Measurements from ENCODE around the gene CDC25A. TPM values are rescaled to one million over a fixed set of nuclear protein-coding genes. Genes with fewer than 3 reads are reported as not detected.

Gene CDC25A
- total RNA-seq, 2 donors from 2014 or later: 2.5 TPM; not detected in 1

DNA sequence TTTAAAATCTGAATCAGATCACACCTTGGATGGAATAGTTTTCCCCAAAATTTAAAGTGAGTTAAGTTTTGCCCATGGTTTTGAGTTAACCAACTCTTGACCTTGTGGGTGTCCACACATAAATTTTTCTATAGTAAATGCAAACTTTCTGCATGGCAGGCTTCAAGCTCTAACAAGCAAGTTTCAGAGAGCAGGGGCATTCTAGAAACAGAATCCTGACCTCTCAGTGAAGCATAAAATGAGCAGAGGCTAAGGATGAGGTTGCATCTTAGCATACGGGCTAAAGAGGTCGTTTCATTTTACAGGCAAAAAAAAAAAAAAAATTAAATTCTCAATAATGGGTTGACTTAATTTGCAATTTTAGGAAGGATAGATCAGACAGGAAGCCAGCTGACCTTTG, 32.1 kb downstream of the CDC25A start:
- H3K4me3 ChIP-seq: no peak overlapping the region
- no peak for TF ChIP-seq CTCF (IDR thresholded peaks at IDR 0.05)
- DNase-seq (ENCODE audit: low spot score): no peak
- H3K36me3 ChIP-seq: no peaks in the 10 kb centered on the region
- H3K9me3 ChIP-seq: no peaks in the 10 kb centered on the region
- H3K27ac ChIP-seq: no peak overlapping the region
- ATAC-seq (ENCODE audit: insufficient number of reproducible peaks, low FRiP score, low read depth): no peak
- H3K4me1 ChIP-seq (ENCODE audit: control insufficient read depth in 1 of 2, low read depth in 2 of 2): peaks cover 2 to 7% of the 10 kb centered on the region in 2 donors
- H3K27me3 ChIP-seq (replicated peaks; ENCODE audit: insufficient read depth): no peaks in the 10 kb centered on the region

DNA sequence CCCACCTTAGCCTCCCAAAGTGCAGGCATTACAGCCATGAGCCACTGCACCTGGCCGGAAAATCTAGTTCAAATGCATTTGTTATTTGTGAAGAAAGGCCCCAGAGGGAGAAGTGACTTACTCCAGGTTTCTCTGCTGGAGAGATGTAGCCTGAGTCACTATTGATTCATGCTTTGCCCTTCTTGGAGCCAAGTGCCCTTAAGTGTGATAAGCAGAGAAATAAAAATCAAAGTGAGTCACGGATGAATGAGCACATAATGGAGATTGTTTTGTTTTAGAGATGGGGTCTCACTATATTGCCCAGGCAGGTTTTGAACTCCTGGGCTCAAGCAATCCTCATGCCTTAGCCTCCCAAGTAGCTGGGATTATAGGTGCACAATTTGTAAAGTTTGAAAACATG, 33.1 kb downstream of the CDC25A start:
- Histone ChIP-seq H3K36me3 (no peaks in the 10 kb centered on the region), H3K27me3 (replicated peaks; ENCODE audit: insufficient read depth) (no peaks in the 10 kb centered on the region), H3K27ac (no peak overlapping the region), H3K4me1 (ENCODE audit: control insufficient read depth in 1 of 2, low read depth in 2 of 2) (peaks cover 5 to 10% of the 10 kb centered on the region in 2 donors), H3K9me3 (no peaks in the 10 kb centered on the region), H3K4me3 (no peak overlapping the region)
- no peak for TF ChIP-seq CTCF (IDR thresholded peaks at IDR 0.05)
- no peak for ATAC-seq (ENCODE audit: insufficient number of reproducible peaks, low FRiP score, low read depth)
- no peak for DNase-seq (ENCODE audit: low spot score)

DNA sequence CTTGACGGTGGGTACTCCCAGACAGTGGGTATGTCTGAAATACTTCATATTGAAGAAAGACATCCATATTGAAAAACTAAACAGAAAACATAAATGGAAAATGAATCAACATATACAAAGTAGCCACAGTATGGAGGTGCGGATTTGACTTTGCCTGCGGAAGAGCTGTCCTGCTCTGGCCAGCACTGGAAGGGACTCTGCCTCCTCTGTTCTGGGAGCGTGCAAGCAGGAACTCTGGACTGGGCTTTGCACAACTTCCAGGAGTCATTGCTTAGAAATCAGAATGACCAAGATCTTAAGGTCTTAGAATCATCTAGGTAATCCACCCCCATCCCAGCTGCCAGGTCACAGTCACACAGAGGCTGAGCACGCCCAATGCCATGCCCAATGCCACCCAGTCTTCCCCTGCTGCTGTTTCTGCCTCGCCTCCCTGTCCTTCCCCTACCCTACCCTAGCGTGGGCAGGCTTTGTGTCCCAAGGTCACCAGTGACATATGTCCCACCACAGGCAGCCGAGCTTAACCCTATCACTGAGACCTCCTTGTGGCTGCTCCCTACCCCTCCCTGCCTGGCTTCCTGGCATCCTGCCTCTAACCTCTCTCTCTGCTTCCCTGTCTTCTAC, 36.3 kb downstream of the CDC25A start:
- DNase-seq (ENCODE audit: low spot score) (no peak), ATAC-seq (ENCODE audit: insufficient number of reproducible peaks, low FRiP score, low read depth) (peak; percentile 14)
- Histone ChIP-seq H3K27me3 (replicated peaks; ENCODE audit: insufficient read depth) (no peaks in the 10 kb centered on the region), H3K9me3 (no peaks in the 10 kb centered on the region), H3K4me1 (ENCODE audit: control insufficient read depth in 1 of 2, low read depth in 2 of 2) (peaks cover 5 to 10% of the 10 kb centered on the region in 2 donors), H3K4me3 (no peak overlapping the region), H3K36me3 (no peaks in the 10 kb centered on the region), H3K27ac (peak overlapping the region in 1 of 2 donors; percentile 33)
- TF ChIP-seq CTCF (IDR thresholded peaks at IDR 0.05): no peak

DNA sequence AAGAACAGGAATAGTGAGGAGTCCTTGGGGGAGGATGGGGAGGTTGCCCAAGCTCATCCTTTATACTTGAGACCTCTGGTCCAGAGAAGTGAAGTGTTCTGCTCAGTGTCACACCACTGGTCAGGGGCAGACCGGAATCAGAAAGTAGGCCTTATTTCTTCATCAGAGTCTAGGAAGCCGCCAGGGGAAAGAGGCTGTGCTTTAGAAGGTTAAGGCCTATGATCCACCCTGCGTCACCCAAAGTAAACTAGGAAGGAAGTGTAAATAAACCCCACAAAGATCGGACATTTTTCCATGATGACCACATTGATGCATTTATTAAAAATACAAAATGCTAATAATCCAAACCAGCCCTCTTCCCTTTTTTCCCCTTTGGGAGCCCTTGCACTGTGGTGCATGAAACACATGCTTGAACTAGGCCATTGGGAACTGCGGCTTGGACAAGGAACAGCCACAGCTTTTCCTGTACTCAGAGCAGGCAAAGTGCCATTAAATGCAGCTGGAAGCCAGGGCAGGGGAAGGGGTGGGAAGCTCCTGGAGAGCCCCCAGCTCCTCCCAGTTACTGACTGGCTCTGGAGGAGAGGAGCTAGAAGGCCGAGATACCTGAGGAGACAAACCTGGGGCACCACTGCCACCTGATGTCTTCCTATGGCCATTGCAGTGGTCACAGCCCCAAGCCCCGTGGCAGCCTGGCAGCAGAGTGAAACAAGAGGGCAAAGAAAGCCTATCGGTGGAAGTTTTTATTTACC, 37.0 kb downstream of the CDC25A start:
- peak; percentile 13 for DNase-seq (ENCODE audit: low spot score)

More for the DNA sequence above, 37.0 kb downstream of the CDC25A start:
- Histone ChIP-seq H3K9me3 (no peaks in the 10 kb centered on the region), H3K4me1 (ENCODE audit: control insufficient read depth in 1 of 2, low read depth in 2 of 2) (peaks cover 5 to 10% of the 10 kb centered on the region in 2 donors), H3K4me3 (no peak overlapping the region), H3K36me3 (no peaks in the 10 kb centered on the region), H3K27ac (peak overlapping the region; percentile 9 to 33), H3K27me3 (replicated peaks; ENCODE audit: insufficient read depth) (no peaks in the 10 kb centered on the region)
- peak; percentile 75 for ATAC-seq (ENCODE audit: insufficient number of reproducible peaks, low FRiP score, low read depth)
- TF ChIP-seq CTCF (IDR thresholded peaks at IDR 0.05): peak; percentile 78
